HG03095 (cell line): ENCODE data around the gene PCDH12.
A peak's percentile ranks its signal among the peaks of the same experiment; 100 is the strongest.

ENCODE experiments used
- ATAC-seq: cut with Tn5 transposase; IDR thresholded peaks from one replicate; pipeline ENCODE4 v1.9.1; 2021; ENCODE audit warnings: moderate library complexity; ENCODE audit not compliant: unreplicated experiment

The PCDH12 gene

GRCh38 chr5:141966963-141967333 is 8.9 kb upstream of the PCDH12 start:
- ATAC-seq = no peak

- ATAC-seq = no peak
Observed at GRCh38 chr5:141966275-141966962, 8.4 kb upstream of the PCDH12 start.

GRCh38 chr5:141965071-141965470 is 7.1 kb upstream of the PCDH12 start:
- ATAC-seq = no peak

DNA sequence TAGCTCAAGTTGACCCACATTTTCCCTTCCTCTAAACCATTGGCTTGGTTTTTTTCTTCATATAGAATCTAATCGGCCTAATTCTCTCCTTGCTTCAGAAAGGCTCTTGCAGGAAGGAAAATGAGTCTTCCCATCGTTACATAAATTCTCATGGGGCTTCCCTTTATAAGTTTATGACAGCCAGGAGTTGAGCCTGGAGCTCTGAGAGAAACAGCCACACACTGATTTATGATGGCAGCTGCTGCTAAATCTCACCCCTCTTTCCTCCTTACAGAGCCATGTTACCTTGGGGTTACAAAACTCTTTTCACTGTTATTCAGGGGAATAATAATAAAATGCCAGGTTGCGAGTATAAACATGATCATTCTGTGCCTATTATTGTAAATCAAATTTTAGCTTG is 5.7 kb upstream of the PCDH12 start:
- no peak for ATAC-seq

- ATAC-seq = no peak
Observed at GRCh38 chr5:141961466-141961865, 3.5 kb upstream of the PCDH12 start.

GRCh38 chr5:141960449-141961323 is 2.7 kb upstream of the PCDH12 start:
- peak; percentile 90 for ATAC-seq

- ATAC-seq = no peak
Observed at GRCh38 chr5:141960018-141960417, 2.0 kb upstream of the PCDH12 start.

GRCh38 chr5:141958546-141959172 is 657 bp upstream of the PCDH12 start:
- no peak for ATAC-seq

DNA sequence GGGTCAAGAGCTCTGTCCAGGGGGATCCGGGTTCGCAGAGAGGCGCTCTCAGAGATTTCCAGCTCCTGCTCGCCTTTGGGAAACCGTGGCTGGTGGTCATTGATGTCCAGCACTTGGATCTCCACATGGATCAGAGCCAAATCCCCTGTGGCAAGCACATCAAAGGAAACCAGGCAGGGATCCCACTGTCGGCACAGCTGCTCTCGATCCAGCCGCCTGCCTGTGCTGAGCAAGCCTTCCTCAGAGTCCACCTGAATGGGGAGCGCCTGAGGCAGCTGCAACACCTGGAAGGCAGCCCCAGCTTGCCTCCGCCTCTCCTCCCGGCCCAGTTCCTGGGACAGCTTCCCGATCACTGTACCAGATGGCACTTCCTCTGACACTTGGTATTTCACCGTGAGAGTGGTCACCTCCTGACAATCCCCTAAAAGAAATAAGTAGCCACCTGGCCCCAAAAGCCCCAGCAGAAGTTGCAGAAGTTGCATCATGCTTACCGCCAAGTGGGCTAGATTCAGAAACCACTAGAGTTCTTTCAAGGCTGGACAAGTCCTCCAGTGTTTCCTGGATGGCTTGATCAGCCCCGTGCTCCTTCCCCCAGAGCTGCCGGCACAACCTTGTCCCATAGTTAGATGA is 520 bp downstream of the PCDH12 start:
- ATAC-seq = no peak

GRCh38 chr5:141954194-141954593 is 3.8 kb downstream of the PCDH12 start:
- ATAC-seq = no peak

- ATAC-seq = no peak
Observed at GRCh38 chr5:141952020-141952419, 6.0 kb downstream of the PCDH12 start.

GRCh38 chr5:141951332-141951781 is 6.6 kb downstream of the PCDH12 start:
- peak; percentile 92 for ATAC-seq

GRCh38 chr5:141950207-141951005 is 7.6 kb downstream of the PCDH12 start:
- ATAC-seq = no peak

DNA sequence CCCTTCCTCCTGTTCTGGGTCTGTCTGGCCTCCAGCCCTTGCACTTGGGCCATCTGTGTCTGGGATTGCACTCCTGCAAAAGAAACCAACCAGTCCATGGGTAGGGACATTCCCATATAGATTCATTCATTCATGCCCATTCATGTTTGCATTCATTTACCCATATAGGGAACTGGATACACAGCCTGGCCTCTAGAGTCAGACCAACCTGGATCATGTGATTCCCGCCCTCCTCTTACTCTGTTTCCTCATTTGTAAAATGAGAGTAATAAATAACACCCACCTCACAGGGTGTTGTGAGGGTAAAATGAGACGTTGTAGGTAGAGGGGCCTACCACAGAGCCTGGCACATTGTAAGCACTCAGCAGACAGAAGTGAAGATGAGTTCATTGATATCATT is 8.5 kb downstream of the PCDH12 start:
- ATAC-seq = no peak

DNA sequence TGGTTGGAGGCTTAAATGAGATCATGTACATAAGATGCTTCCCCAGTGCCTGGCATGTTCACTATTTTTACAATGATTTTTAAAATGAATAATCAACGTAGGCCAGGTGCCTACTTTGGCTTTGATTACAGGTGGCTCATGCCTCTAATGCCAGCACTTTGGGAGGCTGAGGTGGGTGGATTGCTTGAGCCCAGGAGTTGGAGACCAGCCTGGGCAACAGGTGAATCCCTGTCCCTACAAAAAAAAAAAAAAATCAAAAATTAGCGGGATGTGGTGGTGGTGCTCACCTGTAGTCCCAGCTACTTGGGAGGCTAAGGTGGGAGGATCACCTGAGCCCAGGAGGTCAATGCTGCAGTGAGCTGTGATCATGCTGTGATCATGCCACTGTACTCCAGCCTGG is 9.2 kb downstream of the PCDH12 start:
- ATAC-seq = no peak

DNA sequence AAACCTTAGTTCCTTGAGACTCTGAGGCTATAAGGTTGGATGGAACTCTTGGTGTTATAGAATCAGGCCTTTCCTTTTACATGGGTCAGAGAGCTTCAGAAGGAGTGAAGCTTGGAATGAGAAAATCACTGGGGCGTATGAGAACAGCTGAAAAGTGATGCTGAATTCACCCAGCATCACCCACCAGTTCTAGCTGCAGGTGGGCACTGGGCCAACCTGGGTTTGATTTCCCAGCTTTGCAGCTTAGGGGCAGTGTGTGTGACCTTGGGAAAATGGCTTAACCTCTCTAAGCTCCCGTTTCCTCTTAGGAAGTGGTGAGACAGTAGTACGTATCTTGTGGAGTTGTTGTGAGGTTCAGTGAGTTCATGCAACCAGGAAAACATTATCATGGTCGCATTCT is 10.7 kb downstream of the PCDH12 start:
- ATAC-seq = no peak

DNA sequence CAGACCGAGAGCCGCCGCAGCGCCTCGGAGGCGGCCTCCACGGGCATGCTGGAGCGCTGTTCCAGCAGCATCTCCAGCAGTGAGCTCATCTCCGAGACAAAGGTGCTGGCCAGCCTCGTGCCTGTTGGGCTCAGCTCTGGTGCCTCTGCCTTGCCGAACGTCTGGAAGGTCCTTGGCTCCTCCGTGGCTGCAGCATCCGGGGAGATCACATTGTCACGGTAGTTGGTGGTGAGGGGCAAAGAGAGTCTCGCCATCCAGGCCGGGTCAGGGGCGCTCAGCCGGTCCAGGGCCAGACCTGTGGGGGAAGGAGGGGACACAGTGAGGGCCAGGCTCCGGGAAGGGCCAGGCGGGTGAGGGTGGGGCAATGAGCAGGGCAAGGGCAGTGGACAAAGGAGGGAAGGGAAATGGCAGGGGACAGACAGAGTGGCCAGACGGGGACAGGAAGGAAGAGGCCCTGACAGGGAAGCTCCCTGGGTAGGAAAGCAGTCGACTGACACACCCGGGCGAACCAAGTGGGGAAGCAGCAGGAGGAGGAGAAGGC is 12.4 kb downstream of the PCDH12 start:
- no peak for ATAC-seq

DNA sequence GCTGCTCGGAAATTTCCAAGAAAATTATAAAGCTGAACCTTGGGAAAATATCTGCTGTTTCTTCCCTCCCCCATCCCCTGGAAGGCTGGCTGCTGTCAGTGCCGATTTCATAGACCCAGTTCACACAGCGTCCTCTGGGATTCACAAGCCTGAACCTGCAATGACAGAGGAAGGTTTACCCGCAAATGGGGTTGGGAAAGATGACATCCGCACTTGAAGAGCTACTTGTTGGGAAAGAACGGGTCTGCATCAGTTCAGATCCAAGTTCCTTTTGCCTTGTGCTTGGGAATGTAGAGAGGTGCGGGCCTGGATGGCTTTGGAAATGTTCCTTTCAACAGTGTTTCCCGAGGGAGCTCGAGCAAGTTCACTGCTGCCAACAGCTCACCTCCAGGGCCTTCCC is 13.9 kb downstream of the PCDH12 start:
- no peak for ATAC-seq

GRCh38 chr5:141942185-141942857 is 15.7 kb downstream of the PCDH12 start:
- ATAC-seq = no peak

GRCh38 chr5:141941779-141942178 is 16.2 kb downstream of the PCDH12 start:
- ATAC-seq = no peak
